K562 (cell line): ENCODE measurements around the gene CYSTM1. TPM values are rescaled to one million over a fixed set of nuclear protein-coding genes. Genes with fewer than 3 reads are reported as not detected.

Experiments
- BCLAF1 ChIP-seq, 2 experiments: fragments of 450-650 bp in 1 of 2; IDR thresholded peaks; 2 replicates each; pipeline ENCODE4 v1.6.1; 2011 to 2017; ENCODE audit warnings: low read depth in 2 of 2, antibody characterized with exemption in 1 of 2, borderline replicate concordance in 1 of 2, low read length in 1 of 2, mild to moderate bottlenecking in 1 of 2, mixed read lengths in 1 of 2; ENCODE audit not compliant: control insufficient read depth in 1 of 2
- BRF1 ChIP-seq: IDR thresholded peaks from 3 replicates; pipeline ENCODE4 v1.6.1; 2011; ENCODE audit warnings: borderline replicate concordance, mild to moderate bottlenecking; ENCODE audit not compliant: insufficient read length; ENCODE audit errors: extremely low read depth
- CHD2 ChIP-seq: IDR thresholded peaks from 2 replicates; pipeline ENCODE4 v1.6.1; 2011; ENCODE audit warnings: low read depth, low read length
- HLTF ChIP-seq: fragments of 450-650 bp; IDR thresholded peaks from 2 replicates; pipeline ENCODE4 v1.6.1; 2016
- MCM5 ChIP-seq: fragments of 450-650 bp; IDR thresholded peaks from 2 replicates; pipeline ENCODE4 v1.6.1; 2016; ENCODE audit warnings: low read depth
- NFRKB ChIP-seq: fragments of 450-650 bp; IDR thresholded peaks from 2 replicates; pipeline ENCODE4 v1.6.1; 2016; ENCODE audit warnings: low read depth
- NRF1 ChIP-seq, 2 experiments: fragments of 450-650 bp; IDR thresholded peaks in 1 of 2; conservative IDR thresholded peaks in 1 of 2; 2 replicates each; pipeline ENCODE4 v1.6.1; 2014; ENCODE audit warnings: mild to moderate bottlenecking in 2 of 2
- PKNOX1 ChIP-seq: fragments of 450-650 bp; IDR thresholded peaks from 2 replicates; pipeline ENCODE4 v1.6.1; 2016
- RFX5 ChIP-seq: IDR thresholded peaks from 2 replicates; pipeline ENCODE4 v1.6.1; 2011; ENCODE audit warnings: low read depth, mild to moderate bottlenecking, improper control_type of control experiment, low read length
- SRSF7 ChIP-seq: fragments of 200-400 bp; formaldehyde crosslinking; optimal IDR thresholded peaks from 2 replicates; pipeline ENCODE3; 2017; ENCODE audit warnings: mild to moderate bottlenecking, low read depth, low read length
- XRCC4 ChIP-seq: IDR thresholded peaks from one replicate; pipeline ENCODE4 v1.6.1; 2011; ENCODE audit not compliant: insufficient read depth, insufficient read length; ENCODE audit errors: extremely low read depth
- ZBTB40 ChIP-seq, 2 experiments: fragments of 450-650 bp in 1 of 2; sonication (generic) in 1 of 2; formaldehyde crosslinking in 1 of 2; IDR thresholded peaks; 2 replicates each; pipeline versions ENCODE4 v1.7.1 to v1.9.0; 2016 to 2022; ENCODE audit warnings: inconsistent platforms in 1 of 2, mild to moderate bottlenecking in 1 of 2, missing genetic modification reagents in 1 of 2
- ZNF589 ChIP-seq: fragments of 200-800 bp; sonication (Bioruptor generic); IDR thresholded peaks from 2 replicates; pipeline ENCODE4 v1.6.1; 2016; ENCODE audit warnings: low read depth, missing genetic modification characterization, missing compliant biosample characterization
- ZNF717 ChIP-seq: fragments of 250-450 bp; sonication (Bioruptor Pico); IDR thresholded peaks from 2 replicates; pipeline ENCODE4 v1.5.0; 2021
- polyA plus RNA-seq, 8 experiments: library from polyadenylated mRNA; depleted of rRNA in 4 of 8; stranded (reverse) in 5 of 8; unstranded in 3 of 8; fragments of >200 nt; fragmentation: Nextera tagmentation in 2 of 8; fragmentation: Illumina TruSeq in 1 of 8; extraction: Ambion mirVana in 2 of 8; extraction: Trizol in 1 of 8; gene quantifications; 2 replicates each; pipeline versions ENCODE4 v1.2.1 to v1.2.3, GENCODE V29; 2011 to 2014; ENCODE audit warnings: inconsistent platforms in 1 of 8, missing spikeins in 1 of 8
- total RNA-seq, 7 experiments: library from RNA; depleted of rRNA in 6 of 7; stranded (reverse); fragments of >200 nt in 6 of 7; fragmentation: Illumina TruSeq in 2 of 7; extraction: Trizol in 2 of 7; gene quantifications; 2 replicates each; pipeline versions ENCODE4 v1.2.1 to v1.2.3, GENCODE V29; 2011 to 2021; ENCODE audit warnings: low replicate concordance in 1 of 7
- TF ChIP-seq, protein P1 (sequence below): sonication (generic); formaldehyde crosslinking; IDR thresholded peaks from 2 replicates; pipeline ENCODE4 v1.8.0; 2022; ENCODE audit warnings: missing genetic modification reagents, mild to moderate bottlenecking, moderate library complexity, borderline replicate concordance

CYSTM1 gene
- total and polyA plus RNA-seq, 9 of the 15 experiments (the other 6 are each of a cell fraction or from before 2014, with no cell fraction given) = 76.1 to 422 (median 108) TPM

GRCh38 chr5:140186267-140186671, 11.3 kb downstream of the CYSTM1 start (continued):
- TF ChIP-seq ZBTB40 (IDR thresholded peaks at IDR 0.05) (no peak), ZBTB40 (CRISPR knock-in tag; IDR thresholded peaks at IDR 0.05) (no peak), RFX5 (no peak), NFRKB (no peak), HLTF (no peak), ZNF589 (CRISPR knock-in tag) (no peak), MCM5 (no peak), BCLAF1 (IDR thresholded peaks at IDR 0.05; ENCODE audit: borderline replicate concordance in 1 of 2, control insufficient read depth in 1 of 2, low read depth in 2 of 2, low read length in 1 of 2) (no peak), NRF1 (conservative IDR thresholded peaks at IDR 0.05 in 1 of 2, IDR thresholded peaks at IDR 0.05 in 1 of 2) (no peak), CHD2 (no peak), SRSF7 (no peak), PKNOX1 (peak; percentile 40), BRF1 (no peak), ZNF717 (no peak), XRCC4 (no peak)
- TF ChIP-seq, protein P1, sequence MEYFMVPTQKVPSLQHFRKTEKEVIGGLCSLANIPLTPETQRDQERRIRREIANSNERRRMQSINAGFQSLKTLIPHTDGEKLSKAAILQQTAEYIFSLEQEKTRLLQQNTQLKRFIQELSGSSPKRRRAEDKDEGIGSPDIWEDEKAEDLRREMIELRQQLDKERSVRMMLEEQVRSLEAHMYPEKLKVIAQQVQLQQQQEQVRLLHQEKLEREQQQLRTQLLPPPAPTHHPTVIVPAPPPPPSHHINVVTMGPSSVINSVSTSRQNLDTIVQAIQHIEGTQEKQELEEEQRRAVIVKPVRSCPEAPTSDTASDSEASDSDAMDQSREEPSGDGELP (CRISPR knock-in tag) = no peak
